HG02938 (cell line): ENCODE data around the gene CELF3.
"Not testable (repeated sequence)": the region's sequence is repeated elsewhere in the genome, so short reads cannot be mapped to it uniquely, and the experiment has no call there.

Experiments used
- ATAC-seq: cut with Tn5 transposase; IDR thresholded peaks from one replicate; pipeline ENCODE4 v1.9.1; 2021; ENCODE audit warnings: mild to moderate bottlenecking, moderate library complexity; ENCODE audit not compliant: unreplicated experiment

The CELF3 gene

GRCh38 chr1:151704246-151704645 lies 12.4 kb downstream of the CELF3 start:
- no peak for ATAC-seq

- no peak for ATAC-seq
These were observed 12.8 kb downstream of the CELF3 start for GRCh38 chr1:151703813-151704212.

GRCh38 chr1:151702936-151703335 lies 13.7 kb downstream of the CELF3 start:
- no peak for ATAC-seq

- no peak for ATAC-seq
These were observed 15.1 kb downstream of the CELF3 start for GRCh38 chr1:151701515-151701914.

- ATAC-seq = no peak
These were observed 23.4 kb downstream of the CELF3 start for GRCh38 chr1:151693057-151693651.

- ATAC-seq = no peak
These were observed 24.4 kb downstream of the CELF3 start for GRCh38 chr1:151692226-151692625.

- no peak for ATAC-seq
These were observed 27.1 kb downstream of the CELF3 start for GRCh38 chr1:151689494-151689893.

GRCh38 chr1:151686561-151686960 lies 30.0 kb downstream of the CELF3 start:
- no peak for ATAC-seq

GRCh38 chr1:151684128-151684527 lies 32.5 kb downstream of the CELF3 start:
- ATAC-seq = no peak

GRCh38 chr1:151682901-151683300 lies 33.7 kb downstream of the CELF3 start:
- not testable (repeated sequence) for ATAC-seq

GRCh38 chr1:151681923-151682322 lies 34.7 kb downstream of the CELF3 start:
- ATAC-seq = no peak

GRCh38 chr1:151680826-151681225 lies 35.8 kb downstream of the CELF3 start:
- ATAC-seq = no peak

- no peak for ATAC-seq
These were observed 36.2 kb downstream of the CELF3 start for GRCh38 chr1:151680391-151680790.

GRCh38 chr1:151673407-151673806 lies 43.2 kb downstream of the CELF3 start:
- no peak for ATAC-seq

- not testable (repeated sequence) for ATAC-seq
These were observed 46.4 kb downstream of the CELF3 start for GRCh38 chr1:151670036-151670675.

GRCh38 chr1:151668090-151668489 lies 48.5 kb downstream of the CELF3 start:
- ATAC-seq = no peak

GRCh38 chr1:151661751-151662150 lies 54.9 kb downstream of the CELF3 start:
- no peak for ATAC-seq

- no peak for ATAC-seq
These were observed 61.2 kb downstream of the CELF3 start for GRCh38 chr1:151655371-151655770.

- ATAC-seq = no peak
These were observed 63.2 kb downstream of the CELF3 start for GRCh38 chr1:151653397-151653796.
